Measurements from ENCODE around the gene GRAMD1A.

- TF ChIP-seq CTCF (IDR thresholded peaks at IDR 0.05; ENCODE audit: low read depth, low read length) (no peak), POLR2A (IDR thresholded peaks at IDR 0.05; ENCODE audit: extremely low read depth, insufficient read length) (no peak), MYC (IDR thresholded peaks at IDR 0.05; ENCODE audit: low read depth, low read length) (no peak)
These were observed 4.6 kb downstream of the GRAMD1A start for GRCh38 chr19:35004517-35005255.

Data from NB4 (cell line).